Ecto neural progenitor cell (in vitro differentiated cells): ENCODE measurements around the gene GPR148.
"Not testable (repeated sequence)": the region's sequence is repeated elsewhere in the genome, so short reads cannot be mapped to it uniquely, and the experiment has no call there.

Experiments used
- DNase-seq: peaks from one replicate; pipeline ENCODE4 v3.0.0-alpha.2; 2018; ENCODE audit warnings: low spot score

The GPR148 gene

GRCh38 chr2:130728549-130729316 is at the start of gene GPR148:
Gene GPR148, plus strand, starts transcription at chr2:130729070. Its CDS starts 82 bp downstream, at chr2:130729152.
- no peak for DNase-seq

GRCh38 chr2:130692041-130692770 is 36.7 kb upstream of the GPR148 start:
- peak; percentile 4 for DNase-seq

- DNase-seq: peak; percentile 83
Measured at GRCh38 chr2:130693474-130693873, 35.4 kb upstream of the GPR148 start.

- not testable (repeated sequence) for DNase-seq
Measured at GRCh38 chr2:130703250-130703649, 25.6 kb upstream of the GPR148 start.

GRCh38 chr2:130714795-130715194 is 14.1 kb upstream of the GPR148 start:
- DNase-seq: not testable (repeated sequence)

GRCh38 chr2:130720036-130720435 is 8.8 kb upstream of the GPR148 start:
- DNase-seq: no peak

- no peak for DNase-seq
Measured at GRCh38 chr2:130720528-130720927, 8.3 kb upstream of the GPR148 start.

- no peak for DNase-seq
Measured at GRCh38 chr2:130724455-130724854, 4.4 kb upstream of the GPR148 start.

- no peak for DNase-seq
Measured at GRCh38 chr2:130726614-130727180, 2.2 kb upstream of the GPR148 start.

- DNase-seq: peak; percentile 98
Measured at GRCh38 chr2:130727286-130727924, 1.5 kb upstream of the GPR148 start.

GRCh38 chr2:130728007-130728454 is 839 bp upstream of the GPR148 start:
- peak; percentile 52 for DNase-seq

- no peak for DNase-seq
Measured at GRCh38 chr2:130729322-130730299, 741 bp downstream of the GPR148 start.

- not testable (repeated sequence) for DNase-seq
Measured at GRCh38 chr2:130732257-130732656, 3.4 kb downstream of the GPR148 start.

- no peak for DNase-seq
Measured at GRCh38 chr2:130735200-130735599, 6.3 kb downstream of the GPR148 start.

- DNase-seq: no peak
Measured at GRCh38 chr2:130736487-130736886, 7.6 kb downstream of the GPR148 start.

- no peak for DNase-seq
Measured at GRCh38 chr2:130737592-130737991, 8.7 kb downstream of the GPR148 start.

- no peak for DNase-seq
Measured at GRCh38 chr2:130740671-130741070, 11.8 kb downstream of the GPR148 start.

GRCh38 chr2:130743278-130743677 is 14.4 kb downstream of the GPR148 start:
- no peak for DNase-seq

GRCh38 chr2:130744287-130745117 is 15.6 kb downstream of the GPR148 start:
- peak; percentile 58 for DNase-seq

GRCh38 chr2:130749078-130749477 is 20.2 kb downstream of the GPR148 start:
- DNase-seq: no peak
